IMR-90 (cell line): ENCODE measurements around the gene CCDC90B. TPM values are rescaled to one million over a fixed set of nuclear protein-coding genes. Genes with fewer than 3 reads are reported as not detected.
"Not testable (repeated sequence)": the region's sequence is repeated elsewhere in the genome, so short reads cannot be mapped to it uniquely, and the experiment has no call there.

Source experiments
- ATAC-seq: fragments of 200-7000 bp; cut with Tn5 transposase; 2 replicates; pipeline ENCODE4 v1.9.1; 2020; ENCODE audit warnings: low read depth, mild to moderate bottlenecking, moderate library complexity
- BruUV-seq: library from RNA; stranded (reverse); fragments of 400-500 nt; replicated peaks from 2 replicates; lab custom pipeline; 2021; lab: Mats Ljungman, UMichigan
- CTCF ChIA-PET: fragments of 300-600 bp; formaldehyde crosslinking; extraction: SDS; loops from one replicate; lab custom pipeline; 2021; ENCODE audit warnings: antibody characterized with exemption; lab: Yijun Ruan, JAX
- POLR2A ChIA-PET: fragments of 300-600 bp; sonication (Branson Sonifier 250); formaldehyde crosslinking; loops from one replicate; lab custom pipeline; 2022; ENCODE audit warnings: antibody characterized with exemption; ENCODE audit not compliant: unreplicated experiment; lab: Charles Lee
- DNase-seq: peaks from one replicate; pipeline ENCODE4 v3.0.0; 2013
- H2AFZ ChIP-seq: replicated peaks from 2 replicates; pipeline ENCODE3; 2013; ENCODE audit warnings: low read length, mild to moderate bottlenecking; ENCODE audit not compliant: poor library complexity
- H2AK5ac ChIP-seq: 2 replicates; pipeline ENCODE4 v1.6.1; 2013; ENCODE audit warnings: low read depth, low read length, inconsistent platforms
- H2AK9ac ChIP-seq: replicated peaks from 2 replicates; pipeline ENCODE3; 2013; ENCODE audit warnings: mild to moderate bottlenecking, low read depth, low read length, moderate library complexity; ENCODE audit not compliant: poor library complexity
- H2BK120ac ChIP-seq: 2 replicates; pipeline ENCODE4 v1.6.1; 2013; ENCODE audit warnings: low read depth, low read length, inconsistent platforms
- H2BK15ac ChIP-seq: 3 replicates; pipeline ENCODE4 v1.6.1; 2013; ENCODE audit warnings: low read depth, low read length, inconsistent platforms
- H2BK20ac ChIP-seq: 2 replicates; pipeline ENCODE4 v1.6.1; 2013; ENCODE audit warnings: low read depth, mild to moderate bottlenecking, inconsistent platforms, low read length, moderate library complexity
- H2BK5ac ChIP-seq: 2 replicates; pipeline ENCODE4 v1.6.1; 2013; ENCODE audit warnings: mild to moderate bottlenecking, low read depth, low read length, inconsistent platforms; ENCODE audit not compliant: poor library complexity, severe bottlenecking
- H3K14ac ChIP-seq: replicated peaks from 2 replicates; pipeline ENCODE4 v1.6.1; 2013; ENCODE audit warnings: low read depth, low read length, inconsistent platforms
- H3K18ac ChIP-seq: 2 replicates; pipeline ENCODE4 v1.6.1; 2013; ENCODE audit warnings: low read depth, low read length, control low read depth
- H3K23ac ChIP-seq: 2 replicates; pipeline ENCODE4 v1.6.1; 2013; ENCODE audit warnings: low read depth, low read length, inconsistent platforms
- H3K27ac ChIP-seq: 2 replicates; pipeline ENCODE4 v1.5.1; 2013; ENCODE audit warnings: mild to moderate bottlenecking, control low read depth, low read length; ENCODE audit not compliant: insufficient read depth
- H3K27me3 ChIP-seq: 2 replicates; pipeline ENCODE4 v1.6.1; 2013; ENCODE audit warnings: low read length; ENCODE audit not compliant: control insufficient read depth, insufficient read depth
- H3K36me3 ChIP-seq: 2 replicates; pipeline ENCODE4 v1.6.1; 2013; ENCODE audit warnings: low read length, mixed read lengths; ENCODE audit not compliant: control insufficient read depth, insufficient read depth
- H3K4ac ChIP-seq: 2 replicates; pipeline ENCODE4 v1.6.1; 2013; ENCODE audit warnings: low read depth, low read length, inconsistent platforms
- H3K4me1 ChIP-seq: 2 replicates; pipeline ENCODE4 v1.6.1; 2013; ENCODE audit warnings: low read length, mixed read lengths; ENCODE audit not compliant: control insufficient read depth, insufficient read depth
- H3K4me2 ChIP-seq: 2 replicates; pipeline ENCODE4 v1.6.1; 2013; ENCODE audit warnings: low read depth, mild to moderate bottlenecking, control low read depth, low read length, moderate library complexity
- H3K4me3 ChIP-seq: 2 replicates; pipeline ENCODE4 v1.5.1; 2013; ENCODE audit warnings: low read depth, mild to moderate bottlenecking, control low read depth, low read length, moderate library complexity; ENCODE audit not compliant: insufficient read depth
- H3K56ac ChIP-seq: 2 replicates; pipeline ENCODE4 v1.6.1; 2013; ENCODE audit warnings: low read length, inconsistent platforms; ENCODE audit not compliant: insufficient read depth; ENCODE audit errors: extremely low read depth
- H3K79me1 ChIP-seq, 2 experiments: 2 replicates each; pipeline ENCODE4 v1.6.1; 2013; ENCODE audit warnings: low read length in 2 of 2, inconsistent platforms in 1 of 2, low read depth in 1 of 2
- H3K9ac ChIP-seq: 2 replicates; pipeline ENCODE4 v1.6.1; 2013; ENCODE audit warnings: low read depth, low read length, control low read depth
- H3K9me1 ChIP-seq: 2 replicates; pipeline ENCODE4 v1.6.1; 2013; ENCODE audit warnings: low read length, inconsistent platforms; ENCODE audit not compliant: insufficient read depth
- H3K9me3 ChIP-seq: 2 replicates; pipeline ENCODE4 v1.6.1; 2013; ENCODE audit warnings: low read length; ENCODE audit not compliant: control insufficient read depth, insufficient read depth
- H4K20me1 ChIP-seq: 2 replicates; pipeline ENCODE4 v1.6.1; 2013; ENCODE audit warnings: low read length, inconsistent platforms; ENCODE audit not compliant: insufficient read depth
- H4K5ac ChIP-seq: 2 replicates; pipeline ENCODE4 v1.6.1; 2013; ENCODE audit warnings: mild to moderate bottlenecking, low read depth, low read length, control low read depth
- H4K8ac ChIP-seq, 2 experiments: 2 replicates each; pipeline ENCODE4 v1.6.1; 2013; ENCODE audit warnings: low read depth in 2 of 2, low read length in 2 of 2, control low read depth in 1 of 2, inconsistent platforms in 1 of 2
- H4K91ac ChIP-seq: 2 replicates; pipeline ENCODE4 v1.6.1; 2013; ENCODE audit warnings: low read depth, low read length, inconsistent platforms; ENCODE audit not compliant: insufficient read depth
- WGBS, 2 experiments: methylation state at CpG; one replicate each; pipeline versions ENCODE4 v1.1.5 to v1.1.7; 2013; ENCODE audit warnings: missing lambda C conversion rate in 2 of 2; ENCODE audit not compliant: insufficient read length in 1 of 2; ENCODE audit errors: extremely low coverage in 2 of 2; 5-methylcytosine and 5-hydroxymethylcytosine counted together
- dilution Hi-C: fragments of 300-500 bp; cut with HindIII; formaldehyde crosslinking; loops from one replicate; pipeline ENCODE4 v1.14.3; 2018; ENCODE audit warnings: low sequenced_read_pairs; ENCODE audit not compliant: unreplicated experiment
- in situ Hi-C: fragments of 300-500 bp; cut with MboI; formaldehyde crosslinking; loops from 3 replicates; pipeline ENCODE4 v1.14.3; 2019; ENCODE audit warnings: low sequenced_read_pairs, inconsistent platforms, mixed read lengths
- intact Hi-C: fragments of 100-400 bp; cut with micrococcal nuclease; formaldehyde crosslinking; loops from 2 replicates; pipeline ENCODE4 v1.10.0; 2022
- polyA plus RNA-seq, 3 experiments: library from polyadenylated mRNA; depleted of rRNA; stranded (reverse); fragments of >200 nt; gene quantifications; 2 replicates each; pipeline ENCODE4 v1.2.3, GENCODE V29; 2012; ENCODE audit warnings: low replicate concordance in 1 of 3
- total RNA-seq: library from RNA; depleted of rRNA; stranded (reverse); fragments of >200 nt; gene quantifications from 2 replicates; pipeline ENCODE4 v1.2.3, GENCODE V29; 2012

Gene CCDC90B
- total and polyA plus RNA-seq, 2 of the 4 experiments (the other 2 are of a cell fraction) = 35.8 to 43.7 TPM

DNA sequence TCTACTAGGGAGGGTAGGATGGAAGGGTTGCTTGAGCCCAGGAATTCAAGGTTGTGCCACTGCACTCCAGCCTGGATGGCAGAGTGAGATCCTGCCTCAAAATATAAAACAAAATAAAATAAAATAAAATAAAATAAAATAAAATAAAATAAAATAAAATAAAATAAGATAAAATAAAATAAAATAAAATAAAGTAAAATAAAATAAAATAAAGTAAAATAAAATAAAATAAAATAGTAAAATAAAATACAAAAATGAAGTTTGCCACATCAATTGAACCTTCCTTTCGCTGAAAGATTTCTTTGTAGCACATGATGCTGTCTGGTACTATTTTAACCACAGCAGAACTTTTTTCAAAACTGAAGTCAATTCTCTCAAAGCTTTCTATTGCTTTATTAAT is 22.4 kb upstream of the CCDC90B start:
- H2AK9ac ChIP-seq, H3K9me3 ChIP-seq, H4K5ac ChIP-seq, H4K8ac ChIP-seq, H3K27me3 ChIP-seq, H3K79me1 ChIP-seq, H2AK5ac ChIP-seq, H2BK120ac ChIP-seq, H4K91ac ChIP-seq, H3K4ac ChIP-seq, H3K14ac ChIP-seq, H3K9me1 ChIP-seq, H2BK5ac ChIP-seq, in situ Hi-C loops, H3K4me1 ChIP-seq, H3K4me2 ChIP-seq, dilution Hi-C loops, H4K20me1 ChIP-seq, DNase-seq, H3K27ac ChIP-seq, H3K18ac ChIP-seq, H3K4me3 ChIP-seq, H2BK15ac ChIP-seq, POLR2A ChIA-PET, BruUV-seq, intact Hi-C loops, H2AFZ ChIP-seq, H3K56ac ChIP-seq, H3K36me3 ChIP-seq, H3K9ac ChIP-seq, H3K23ac ChIP-seq, H2BK20ac ChIP-seq, ATAC-seq: not testable (repeated sequence)
- CTCF ChIA-PET = interaction anchor here (1.3 kb wide), 1 partner anchor 16 kb away, joined by 8 read pairs; no protein-coding TSS in a partner anchor
- no CpG with 5 or more reads among the region's 1 CpG for WGBS, 2 experiments
